Mesenchymal stem cell (in vitro differentiated cells and primary cell): ENCODE data around the gene CRYGN.

Experiments
- DNase-seq: peaks from one replicate; pipeline ENCODE4 v3.0.0-alpha.2; 2013
- H2AFZ ChIP-seq: one replicate; pipeline ENCODE4 v1.6.1; 2013; ENCODE audit warnings: low read depth, mild to moderate bottlenecking, control low read depth, inconsistent platforms, low read length, moderate library complexity
- H2AK5ac ChIP-seq: 2 replicates; pipeline ENCODE4 v1.6.1; 2013; ENCODE audit warnings: low read length, moderate library complexity, mild to moderate bottlenecking, inconsistent platforms; ENCODE audit not compliant: severe bottlenecking
- H2BK120ac ChIP-seq: one replicate; pipeline ENCODE4 v1.6.1; 2013; ENCODE audit warnings: low read depth, mild to moderate bottlenecking, inconsistent platforms, low read length, moderate library complexity
- H2BK12ac ChIP-seq, 2 experiments: one replicate each; pipeline ENCODE4 v1.6.1; 2013; ENCODE audit warnings: inconsistent platforms in 2 of 2, low read length in 2 of 2, mild to moderate bottlenecking in 2 of 2, moderate library complexity in 2 of 2, control low read depth in 1 of 2
- H2BK15ac ChIP-seq: one replicate; pipeline ENCODE4 v1.6.1; 2013; ENCODE audit warnings: mild to moderate bottlenecking, low read depth, inconsistent platforms; ENCODE audit not compliant: poor library complexity, severe bottlenecking
- H2BK5ac ChIP-seq: 2 replicates; pipeline ENCODE4 v1.6.1; 2013; ENCODE audit warnings: low read depth, mild to moderate bottlenecking, low read length, control low read depth, inconsistent platforms; ENCODE audit not compliant: poor library complexity, severe bottlenecking
- H3K14ac ChIP-seq, 2 experiments: one replicate each; pipeline ENCODE4 v1.6.1; 2013; ENCODE audit warnings: inconsistent platforms in 2 of 2, low read length in 2 of 2, control low read depth in 1 of 2, mild to moderate bottlenecking in 1 of 2, moderate library complexity in 1 of 2
- H3K18ac ChIP-seq, 2 experiments: one replicate each; pipeline ENCODE4 v1.6.1; 2013; ENCODE audit warnings: inconsistent platforms in 2 of 2, low read length in 2 of 2, control low read depth in 1 of 2, low read depth in 1 of 2, mild to moderate bottlenecking in 1 of 2
- H3K23ac ChIP-seq, 2 experiments: one replicate each; pipeline ENCODE4 v1.6.1; 2013; ENCODE audit warnings: inconsistent platforms in 2 of 2, low read length in 2 of 2, mild to moderate bottlenecking in 2 of 2, moderate library complexity in 2 of 2, control low read depth in 1 of 2
- H3K27ac ChIP-seq: 2 replicates; pipeline ENCODE4 v1.5.1; 2013; ENCODE audit warnings: mild to moderate bottlenecking, moderate library complexity, low read length, control low read depth, inconsistent platforms; ENCODE audit not compliant: poor library complexity, severe bottlenecking
- H3K27me3 ChIP-seq, 2 experiments: 2 replicates each; pipeline versions ENCODE4 v1.6.1 to v1.7.0; 2013; ENCODE audit warnings: low read length in 2 of 2, mild to moderate bottlenecking in 2 of 2, moderate library complexity in 2 of 2, control low read depth in 1 of 2, inconsistent platforms in 1 of 2; ENCODE audit not compliant: control insufficient read depth in 1 of 2, insufficient read depth in 1 of 2
- H3K36me3 ChIP-seq, 2 experiments: 2 replicates each; pipeline versions ENCODE4 v1.6.1 to v1.7.0; 2013; ENCODE audit warnings: low read length in 2 of 2, control low read depth in 1 of 2, inconsistent platforms in 1 of 2, low read depth in 1 of 2, mild to moderate bottlenecking in 1 of 2; ENCODE audit not compliant: insufficient read depth in 2 of 2, control insufficient read depth in 1 of 2
- H3K4ac ChIP-seq, 2 experiments: one replicate each; pipeline ENCODE4 v1.6.1; 2013; ENCODE audit warnings: inconsistent platforms in 2 of 2, low read length in 2 of 2, mild to moderate bottlenecking in 2 of 2, moderate library complexity in 2 of 2, control low read depth in 1 of 2, low read depth in 1 of 2
- H3K4me1 ChIP-seq: 2 replicates; pipeline ENCODE4 v1.6.1; 2013; ENCODE audit warnings: low read depth, low read length, control low read depth; ENCODE audit not compliant: control insufficient read depth, insufficient read depth
- H3K4me2 ChIP-seq: 2 replicates; pipeline ENCODE4 v1.6.1; 2013; ENCODE audit warnings: low read length, mild to moderate bottlenecking, inconsistent platforms; ENCODE audit not compliant: poor library complexity, severe bottlenecking
- H3K4me3 ChIP-seq, 2 experiments: 2 replicates each; pipeline versions ENCODE4 v1.5.1 to v1.7.0; 2013; ENCODE audit warnings: low read length in 2 of 2, mild to moderate bottlenecking in 2 of 2, control low read depth in 1 of 2, low read depth in 1 of 2; ENCODE audit not compliant: insufficient read depth in 1 of 2
- H3K79me1 ChIP-seq: replicated peaks from 2 replicates; pipeline ENCODE4 v1.6.1; 2013; ENCODE audit warnings: mild to moderate bottlenecking, control low read depth, low read length, inconsistent platforms; ENCODE audit not compliant: poor library complexity, severe bottlenecking
- H3K9ac ChIP-seq: 2 replicates; pipeline ENCODE4 v1.7.0; 2013; ENCODE audit warnings: mild to moderate bottlenecking, low read length, moderate library complexity
- H3K9me3 ChIP-seq: 2 replicates; pipeline ENCODE4 v1.7.0; 2013; ENCODE audit warnings: mild to moderate bottlenecking, low read length; ENCODE audit not compliant: control insufficient read depth
- H4K8ac ChIP-seq: one replicate; pipeline ENCODE4 v1.6.1; 2013; ENCODE audit warnings: inconsistent platforms, mild to moderate bottlenecking, low read length, moderate library complexity
- H4K91ac ChIP-seq: one replicate; pipeline ENCODE4 v1.6.1; 2013; ENCODE audit warnings: mild to moderate bottlenecking, low read length, inconsistent platforms
- WGBS: methylation state at CpG from one replicate; pipeline ENCODE4 v1.1.7; 2013; ENCODE audit warnings: mixed read lengths; 5-methylcytosine and 5-hydroxymethylcytosine counted together

CRYGN gene

DNA sequence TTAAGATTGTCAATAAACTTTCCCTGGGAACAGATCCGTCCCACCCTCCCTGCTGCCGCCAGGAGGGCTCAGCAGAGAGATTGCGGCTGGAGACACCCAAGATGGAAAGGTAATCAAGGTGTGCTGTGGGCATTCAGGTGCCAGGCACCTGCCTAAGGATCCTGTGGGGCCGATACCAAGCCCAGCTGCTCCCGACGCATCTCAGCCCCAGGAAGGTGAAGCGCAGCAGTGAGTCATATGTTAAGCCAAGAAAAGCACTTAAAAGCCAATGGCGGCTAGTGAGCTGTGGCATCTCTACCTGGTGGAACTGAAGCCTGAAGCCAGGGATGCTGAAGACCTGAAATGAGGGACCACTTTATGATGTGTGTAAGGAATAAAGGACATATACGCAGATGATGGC is 36.2 kb downstream of the CRYGN start:
- Histone ChIP-seq H3K27ac (no peak overlapping the region), H3K36me3 (peaks cover 0 to 2% of the 10 kb centered on the region in 2 experiments), H3K4me1 (peaks cover 17% of the 10 kb centered on the region), H3K14ac (no peak overlapping the region), H4K8ac (no peak overlapping the region), H2BK5ac (no peak overlapping the region), H4K91ac (no peak overlapping the region), H2AFZ (no peak overlapping the region), H3K27me3 (peaks cover 11 to 48% of the 10 kb centered on the region in 2 experiments), H3K4me2 (no peak overlapping the region), H3K9ac (peak overlapping the region; percentile 15), H2BK12ac (no peak overlapping the region), H3K9me3 (no peaks in the 10 kb centered on the region), H2BK15ac (no peak overlapping the region), H2BK120ac (no peak overlapping the region), H2AK5ac (no peak overlapping the region), H3K18ac (no peak overlapping the region), H3K4ac (no peak overlapping the region), H3K79me1 (no peaks in the 10 kb centered on the region), H3K23ac (no peak overlapping the region), H3K4me3 (peak overlapping the region in 1 of 2 experiments; percentile 5)
- 89% methylated on average over 9 of the region's 9 CpGs for WGBS
- no peak for DNase-seq

DNA sequence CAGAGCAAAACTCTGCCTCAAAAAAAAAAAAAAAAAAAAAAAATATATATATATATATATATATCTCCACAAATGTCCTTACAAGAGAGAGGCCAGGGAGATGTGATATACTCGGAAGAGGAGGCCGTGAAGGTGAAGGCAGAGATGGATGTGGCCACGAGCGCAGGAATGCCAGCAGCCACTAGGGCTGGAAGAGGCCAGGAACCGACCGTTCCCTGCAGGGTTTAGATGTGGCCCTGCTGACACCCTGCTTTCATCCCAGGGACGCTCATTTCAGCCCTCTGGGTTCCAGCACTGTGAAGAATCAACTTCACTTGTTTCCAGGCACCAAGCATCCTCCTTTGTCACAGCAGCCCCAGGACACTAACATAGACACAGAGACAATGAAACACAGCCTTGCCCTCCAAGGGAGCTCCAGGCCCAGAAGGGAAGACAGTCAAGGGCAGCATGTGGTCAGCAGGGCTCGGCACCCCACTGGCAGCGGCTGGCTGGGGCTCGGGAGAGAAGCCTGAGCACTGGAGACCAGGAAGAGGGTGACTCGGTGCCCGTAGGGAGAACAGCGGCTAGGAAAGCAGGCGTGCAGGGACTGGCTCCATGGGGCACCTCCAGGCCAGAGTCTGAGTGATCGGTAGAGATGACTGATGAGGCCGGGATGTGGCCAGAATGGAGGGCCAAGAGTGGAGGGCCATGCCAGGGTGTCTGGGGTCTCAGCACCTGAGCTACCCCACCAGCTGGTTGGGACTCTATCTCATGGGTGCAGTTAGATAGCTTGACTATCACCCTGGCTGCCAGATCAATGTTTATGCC is 37.7 kb downstream of the CRYGN start:
- H3K18ac ChIP-seq = no peak overlapping the region
- H3K27ac ChIP-seq = no peak overlapping the region
- no peak for DNase-seq
- H2BK120ac ChIP-seq = no peak overlapping the region
- peaks cover 0 to 2% of the 10 kb centered on the region in 2 experiments for H3K36me3 ChIP-seq
- no peak overlapping the region for H2AK5ac ChIP-seq
- 89% methylated on average over 16 of the region's 16 CpGs for WGBS
- no peak overlapping the region for H3K4me2 ChIP-seq
- no peak overlapping the region for H2BK12ac ChIP-seq
- peaks cover 14% of the 10 kb centered on the region for H3K4me1 ChIP-seq
- H3K9ac ChIP-seq = no peak overlapping the region
- H3K14ac ChIP-seq = no peak overlapping the region
- H3K4ac ChIP-seq = no peak overlapping the region
- H4K91ac ChIP-seq = no peak overlapping the region
- H3K23ac ChIP-seq = peak overlapping the region in 1 of 2 experiments; percentile 0
- H3K79me1 ChIP-seq = no peaks in the 10 kb centered on the region
- no peak overlapping the region for H2BK15ac ChIP-seq
- no peak overlapping the region for H3K4me3 ChIP-seq
- H2AFZ ChIP-seq = no peak overlapping the region
- H2BK5ac ChIP-seq = no peak overlapping the region
- H3K9me3 ChIP-seq = no peaks in the 10 kb centered on the region
- peaks cover 6 to 49% of the 10 kb centered on the region in 2 experiments for H3K27me3 ChIP-seq
- H4K8ac ChIP-seq = no peak overlapping the region

DNA sequence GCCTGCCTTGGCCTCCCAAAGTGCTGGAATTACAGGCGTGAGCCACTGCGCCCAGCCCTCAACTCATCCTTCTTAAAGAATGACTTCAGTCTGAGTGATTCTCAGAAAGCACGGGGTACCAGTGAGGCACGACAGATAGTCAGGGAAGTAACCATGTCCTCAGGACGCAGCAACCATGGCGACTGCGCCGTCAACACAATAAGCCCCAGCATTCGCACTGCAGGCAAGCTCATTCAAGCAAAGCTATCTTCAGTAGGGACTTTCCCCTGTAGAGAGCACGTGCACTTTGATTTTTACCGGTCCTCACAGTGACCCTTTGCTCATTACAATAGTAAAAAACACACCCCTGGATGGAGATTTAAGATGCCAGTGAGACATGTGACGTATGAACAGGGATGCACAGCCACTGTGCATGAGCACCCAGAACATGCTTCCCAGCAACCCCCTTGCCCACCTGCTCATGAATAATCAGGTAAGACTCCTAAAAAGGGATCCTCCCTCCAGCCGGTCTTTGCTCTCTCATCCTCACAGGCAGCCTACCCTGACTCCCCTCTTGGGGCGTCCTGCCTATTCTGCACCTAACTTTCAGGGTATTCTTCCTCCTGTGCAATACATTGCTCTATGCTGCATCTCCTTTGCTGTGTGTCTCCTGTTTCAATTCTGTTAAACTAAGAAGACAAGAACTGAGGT is 39.2 kb downstream of the CRYGN start:
- H3K27ac ChIP-seq = no peak overlapping the region
- no peak overlapping the region for H2BK120ac ChIP-seq
- H3K14ac ChIP-seq = no peak overlapping the region
- H3K4me2 ChIP-seq = no peak overlapping the region
- H3K18ac ChIP-seq = no peak overlapping the region
- no peak for DNase-seq
- no peak overlapping the region for H3K4me3 ChIP-seq
- no peak overlapping the region for H4K8ac ChIP-seq
- peaks cover 6 to 45% of the 10 kb centered on the region in 2 experiments for H3K27me3 ChIP-seq
- no peak overlapping the region for H2BK15ac ChIP-seq
- H3K9ac ChIP-seq = no peak overlapping the region
- no peaks in the 10 kb centered on the region for H3K9me3 ChIP-seq
- no peak overlapping the region for H3K23ac ChIP-seq
- H3K36me3 ChIP-seq = peaks cover 0 to 2% of the 10 kb centered on the region in 2 experiments
- H3K4ac ChIP-seq = no peak overlapping the region
- H3K79me1 ChIP-seq = no peaks in the 10 kb centered on the region
- no peak overlapping the region for H2AK5ac ChIP-seq
- no peak overlapping the region for H2BK5ac ChIP-seq
- WGBS = 77% methylated on average over 14 of the region's 14 CpGs
- H3K4me1 ChIP-seq = peaks cover 14% of the 10 kb centered on the region
- H4K91ac ChIP-seq = no peak overlapping the region
- H2AFZ ChIP-seq = no peak overlapping the region
- no peak overlapping the region for H2BK12ac ChIP-seq

DNA sequence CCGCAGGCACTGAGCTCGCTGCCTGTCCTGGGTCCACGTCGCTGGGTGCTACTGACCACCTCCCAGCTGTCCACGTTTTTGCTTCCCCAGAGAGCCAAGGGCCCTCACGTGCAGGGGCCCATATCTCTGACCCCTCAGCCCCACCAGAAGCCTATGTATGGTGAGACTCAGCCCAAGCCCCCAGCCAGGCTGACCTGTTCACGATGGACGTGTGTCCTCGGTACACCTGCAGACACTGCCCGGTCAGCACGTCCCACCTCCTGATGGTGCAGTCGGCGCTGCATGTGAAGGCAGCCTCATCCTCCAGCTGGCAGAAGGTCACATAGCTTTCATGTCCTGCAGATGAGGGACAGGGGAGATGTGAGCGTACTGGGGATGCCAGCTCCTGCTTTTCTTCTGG is 40.0 kb downstream of the CRYGN start:
- Histone ChIP-seq H3K14ac (peak overlapping the region in 1 of 2 experiments; percentile 1), H3K36me3 (no peaks in the 10 kb centered on the region), H4K91ac (no peak overlapping the region), H3K9me3 (no peaks in the 10 kb centered on the region), H2BK15ac (no peak overlapping the region), H3K4me2 (no peak overlapping the region), H3K27me3 (peaks cover 6 to 37% of the 10 kb centered on the region in 2 experiments), H3K9ac (no peak overlapping the region), H2BK5ac (no peak overlapping the region), H3K79me1 (no peaks in the 10 kb centered on the region), H3K18ac (no peak overlapping the region), H3K23ac (no peak overlapping the region), H2BK12ac (no peak overlapping the region), H2BK120ac (no peak overlapping the region), H3K4me3 (peak overlapping the region in 1 of 2 experiments; percentile 16), H2AK5ac (no peak overlapping the region), H2AFZ (no peak overlapping the region), H4K8ac (no peak overlapping the region), H3K4ac (no peak overlapping the region), H3K27ac (no peak overlapping the region), H3K4me1 (peaks cover 14% of the 10 kb centered on the region)
- 90% methylated on average over 14 of the region's 14 CpGs for WGBS
- DNase-seq = no peak
